Stimulated activated CD8-positive, alpha-beta memory T cell treated with anti-CD3 and anti-CD28 coated beads, Interleukin-15, amount 100 ng/mL, for 1 hour (primary cell): ENCODE data around the gene ZC3H15.

ENCODE experiments used
- DNase-seq: peaks from one replicate; pipeline ENCODE4 v3.0.0-alpha.2; 2020; ENCODE audit warnings: low read depth

The ZC3H15 gene

DNA sequence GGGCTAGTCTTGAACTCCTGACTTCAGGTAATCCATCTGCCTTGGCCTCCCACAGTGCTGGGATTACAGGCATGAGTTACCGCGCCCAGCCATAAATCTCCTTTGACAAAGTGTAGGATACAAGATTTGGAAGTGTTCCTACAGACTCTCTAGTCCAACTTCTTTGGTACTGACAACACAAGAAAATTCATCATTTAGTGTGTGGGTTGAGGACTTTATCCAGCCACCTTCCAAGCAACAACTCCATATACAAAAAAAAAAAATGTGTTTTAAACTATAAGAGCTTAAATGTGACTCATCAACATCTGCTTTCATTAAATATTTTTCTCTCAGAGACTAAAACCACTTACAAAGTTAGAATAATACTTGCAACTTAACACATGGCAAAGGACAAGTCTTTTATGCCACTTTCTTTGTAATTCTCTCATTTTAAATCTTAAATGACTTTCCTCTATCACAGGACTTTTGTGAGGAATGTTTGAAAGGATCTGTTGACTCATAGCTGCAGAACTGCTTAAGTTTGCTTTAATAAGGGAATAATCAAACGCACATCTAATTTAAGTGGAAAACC lies 57.6 kb downstream of the ZC3H15 start:
- DNase-seq: no peak

DNA sequence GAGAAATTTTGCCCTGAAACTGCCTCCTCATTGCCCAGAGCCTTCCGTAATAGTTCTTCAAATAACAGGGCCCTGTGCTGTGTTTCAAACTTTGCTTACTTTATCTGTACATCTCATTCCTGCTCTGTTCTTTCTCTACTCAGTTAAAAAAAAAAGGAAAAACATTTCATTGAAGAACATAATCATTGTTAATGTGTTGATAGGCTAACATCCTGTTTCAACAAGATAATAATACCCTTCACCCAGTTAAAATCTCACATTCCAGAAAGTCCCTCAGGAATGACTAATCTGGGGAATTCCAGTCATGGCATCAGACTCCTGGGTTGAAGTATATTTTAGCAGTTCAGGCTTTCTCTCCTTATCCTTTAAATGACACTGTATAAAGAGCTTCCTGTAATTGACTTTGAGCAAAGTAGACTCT lies 58.2 kb downstream of the ZC3H15 start:
- DNase-seq: no peak

DNA sequence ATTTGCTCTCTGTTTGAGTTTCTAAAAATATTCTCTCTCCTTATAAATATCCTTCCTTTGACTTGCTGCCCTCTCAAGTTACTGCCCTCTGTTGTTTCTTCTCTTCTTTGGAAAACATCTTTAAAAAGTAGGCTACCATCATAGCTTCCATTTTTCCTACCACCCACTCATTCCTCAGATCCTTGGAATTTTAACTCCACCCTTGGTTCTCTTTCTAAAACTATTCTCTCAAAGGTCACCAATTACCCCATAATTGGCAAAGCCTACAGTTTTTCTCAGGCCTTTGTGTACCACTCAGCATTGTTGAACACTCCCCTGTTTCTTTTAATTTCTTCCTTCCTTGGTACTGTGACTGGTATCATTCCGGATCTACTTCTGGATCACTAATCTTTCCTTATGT lies 60.8 kb downstream of the ZC3H15 start:
- DNase-seq: no peak

DNA sequence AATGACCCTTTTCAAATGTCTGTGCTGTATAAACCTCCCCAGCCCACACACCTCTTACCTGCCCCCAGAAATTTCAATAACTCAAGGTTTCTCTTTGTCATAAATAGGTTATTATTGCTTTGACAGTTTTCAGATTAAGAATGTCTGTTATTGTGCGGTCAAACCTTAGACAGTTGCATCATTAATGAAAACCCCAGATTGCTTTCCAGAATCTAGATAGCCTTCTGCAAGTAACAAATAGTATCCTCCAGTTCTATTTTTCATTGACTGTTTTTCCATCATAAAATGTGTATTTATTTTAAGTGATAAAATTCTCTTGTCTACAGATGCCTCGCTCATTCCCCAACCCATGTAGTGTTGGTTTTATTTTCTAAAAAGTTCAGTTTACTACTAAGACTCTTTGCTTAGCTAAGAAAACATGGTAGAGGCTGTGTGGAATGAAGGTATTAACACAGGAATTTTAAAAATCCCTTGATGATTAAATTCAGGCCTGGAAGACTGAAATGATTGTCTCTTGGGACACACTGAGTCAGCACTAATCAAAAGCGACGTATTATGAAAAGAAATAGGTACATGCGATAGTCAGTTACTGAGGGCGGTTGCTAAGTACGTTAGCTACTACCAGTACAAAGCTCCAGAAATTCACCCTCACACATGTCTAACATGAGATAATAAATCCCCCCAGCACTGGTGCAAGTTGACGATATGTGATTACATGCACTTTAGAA lies 65.4 kb downstream of the ZC3H15 start:
- DNase-seq: no peak

DNA sequence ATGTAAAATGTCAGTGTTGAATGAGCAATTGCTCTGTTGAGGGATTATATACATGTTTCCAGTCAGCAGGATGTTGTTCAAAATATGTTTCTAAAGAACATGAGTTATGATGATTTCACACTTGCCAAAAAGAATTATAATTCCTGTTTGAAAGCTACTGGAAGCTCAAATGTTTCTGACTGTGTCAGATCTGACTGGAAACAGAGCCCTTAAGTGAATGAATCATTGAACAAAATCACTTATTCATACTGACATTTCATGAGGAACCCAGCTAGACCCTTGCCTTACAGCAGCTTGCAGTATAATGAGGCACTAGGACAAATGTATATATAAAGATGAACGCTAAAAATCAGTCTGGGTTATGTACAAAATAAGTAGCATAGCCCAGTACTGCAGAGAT lies 68.4 kb downstream of the ZC3H15 start:
- DNase-seq: no peak

DNA sequence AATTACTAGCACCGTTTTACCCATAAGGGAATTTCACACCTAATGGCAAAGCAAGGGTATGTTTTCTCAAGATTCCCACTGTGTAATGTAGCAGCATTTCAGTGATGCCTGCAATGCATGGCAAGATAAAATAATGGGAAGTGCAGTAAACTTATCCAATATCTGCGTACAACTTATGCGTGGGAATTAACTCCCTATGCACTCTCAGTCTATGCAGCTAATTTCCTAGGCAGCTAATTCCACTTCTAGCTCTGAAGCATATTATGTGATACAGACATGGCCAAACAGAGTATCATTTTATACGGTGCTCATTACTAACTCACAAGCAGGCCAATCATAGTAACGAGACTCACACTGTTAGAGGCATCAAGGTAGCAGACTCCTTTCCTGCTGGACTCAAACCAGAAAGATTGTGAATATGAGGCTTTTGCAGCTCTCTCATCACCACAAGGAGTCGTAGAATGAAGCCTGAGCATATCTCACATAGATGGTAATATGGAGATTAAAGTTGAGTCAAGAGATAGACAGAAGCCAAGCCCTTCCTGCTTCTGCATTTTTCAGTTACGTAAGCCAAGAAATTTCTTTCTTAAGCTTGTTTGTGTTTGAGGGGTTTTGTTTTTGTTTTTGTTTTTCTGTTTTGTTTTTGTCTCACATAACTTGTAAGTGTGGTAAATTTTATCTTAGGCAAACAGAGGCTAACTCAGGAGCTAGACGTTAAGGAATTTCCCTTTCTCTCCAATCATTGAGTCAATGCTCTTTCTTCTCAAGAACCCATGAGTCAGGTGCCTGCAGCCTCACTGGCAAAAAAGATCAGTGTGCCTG lies 69.0 kb downstream of the ZC3H15 start:
- no peak for DNase-seq

DNA sequence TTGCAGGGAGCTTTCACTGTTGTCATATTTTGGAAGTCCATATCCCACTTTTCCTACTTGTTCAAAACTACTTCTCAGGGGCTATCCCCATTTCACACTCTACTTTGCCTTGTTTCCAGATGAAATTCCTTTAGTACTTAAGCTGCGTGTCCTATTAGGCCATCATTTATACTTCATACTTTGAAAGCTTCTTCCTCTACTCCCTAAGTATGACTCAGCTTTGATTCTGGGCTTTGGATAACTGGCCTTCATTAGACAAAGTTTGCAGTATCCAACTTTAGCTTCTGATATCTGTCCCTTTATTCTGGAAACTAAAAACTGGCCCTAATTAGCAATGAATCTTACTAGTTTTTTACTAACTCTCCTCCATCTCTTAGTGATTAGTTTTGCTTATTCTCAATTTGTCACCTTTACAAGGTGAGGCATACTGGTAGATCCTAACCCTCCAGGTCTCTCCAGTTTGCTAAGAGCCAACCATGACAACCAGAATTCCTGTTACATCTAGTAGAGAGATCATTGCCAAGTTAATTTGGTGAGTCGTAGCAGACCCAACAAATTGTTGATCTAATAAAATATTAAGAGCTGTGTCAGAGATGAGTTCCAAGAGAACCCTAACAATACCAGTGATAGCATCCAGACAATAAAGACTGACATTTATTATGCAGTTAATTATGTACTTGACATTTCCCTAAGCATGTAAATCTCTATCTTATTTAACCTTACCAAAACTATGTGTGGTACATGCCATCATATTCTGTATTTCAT lies 72.6 kb downstream of the ZC3H15 start:
- no peak for DNase-seq
